GM18498 (cell line): ENCODE measurements around the gene MSI2.

Experiments used
- ATAC-seq: cut with Tn5 transposase; IDR thresholded peaks from one replicate; pipeline ENCODE4 v1.9.1; 2021; ENCODE audit warnings: mild to moderate bottlenecking, moderate library complexity; ENCODE audit not compliant: unreplicated experiment

Gene MSI2

GRCh38 chr17:57425903-57426880 is 169.9 kb downstream of the MSI2 start:
- ATAC-seq, result no peak

- ATAC-seq, result no peak
Observed at GRCh38 chr17:57429966-57430365, 173.6 kb downstream of the MSI2 start.

- no peak for ATAC-seq
Observed at GRCh38 chr17:57431415-57431814, 175.1 kb downstream of the MSI2 start.

- no peak for ATAC-seq
Observed at GRCh38 chr17:57432507-57433277, 176.4 kb downstream of the MSI2 start.

- ATAC-seq, result no peak
Observed at GRCh38 chr17:57433452-57433851, 177.1 kb downstream of the MSI2 start.

GRCh38 chr17:57434361-57434760 is 178.0 kb downstream of the MSI2 start:
- ATAC-seq, result no peak

- no peak for ATAC-seq
Observed at GRCh38 chr17:57436565-57436964, 180.2 kb downstream of the MSI2 start.

GRCh38 chr17:57438066-57438731 is 181.9 kb downstream of the MSI2 start:
- ATAC-seq, result no peak

GRCh38 chr17:57439651-57440050 is 183.3 kb downstream of the MSI2 start:
- no peak for ATAC-seq

- peak; percentile 53 for ATAC-seq
Observed at GRCh38 chr17:57440522-57441269, 184.4 kb downstream of the MSI2 start.

GRCh38 chr17:57441270-57441600 is 184.9 kb downstream of the MSI2 start:
- ATAC-seq, result peak; percentile 53

- ATAC-seq, result no peak
Observed at GRCh38 chr17:57442401-57442823, 186.1 kb downstream of the MSI2 start.

- ATAC-seq, result no peak
Observed at GRCh38 chr17:57442914-57443571, 186.7 kb downstream of the MSI2 start.

- no peak for ATAC-seq
Observed at GRCh38 chr17:57443781-57444180, 187.5 kb downstream of the MSI2 start.

- ATAC-seq, result no peak
Observed at GRCh38 chr17:57444682-57445450, 188.5 kb downstream of the MSI2 start.

- no peak for ATAC-seq
Observed at GRCh38 chr17:57445772-57446472, 189.6 kb downstream of the MSI2 start.

- no peak for ATAC-seq
Observed at GRCh38 chr17:57447357-57447989, 191.2 kb downstream of the MSI2 start.
